Endothelial cell (in vitro differentiated cells): ENCODE measurements around the gene CDADC1. TPM values are rescaled to one million over a fixed set of nuclear protein-coding genes. Genes with fewer than 3 reads are reported as not detected.

Experiments used
- DNase-seq: peaks from one replicate; pipeline ENCODE4 v3.0.0; 2021; ENCODE audit warnings: low spot score
- H3K27ac Mint-ChIP-seq: one replicate; pipeline ENCODE4 v1.8.0; 2021; ENCODE audit warnings: mixed read lengths, inconsistent platforms; ENCODE audit not compliant: unreplicated experiment
- H3K27me3 Mint-ChIP-seq: one replicate; pipeline ENCODE4 v1.8.0; 2021; ENCODE audit warnings: mild to moderate bottlenecking, moderate library complexity, mixed read lengths, inconsistent platforms; ENCODE audit not compliant: unreplicated experiment
- H3K36me3 Mint-ChIP-seq: one replicate; pipeline ENCODE4 v1.8.0; 2021; ENCODE audit warnings: mild to moderate bottlenecking, low read depth, mixed read lengths, inconsistent platforms; ENCODE audit not compliant: unreplicated experiment
- H3K4me1 Mint-ChIP-seq: one replicate; pipeline ENCODE4 v1.8.0; 2021; ENCODE audit warnings: mild to moderate bottlenecking, mixed read lengths, inconsistent platforms; ENCODE audit not compliant: unreplicated experiment
- H3K4me3 Mint-ChIP-seq: one replicate; pipeline ENCODE4 v1.8.0; 2021; ENCODE audit warnings: mild to moderate bottlenecking, mixed read lengths, inconsistent platforms; ENCODE audit not compliant: unreplicated experiment
- H3K9me3 Mint-ChIP-seq: one replicate; pipeline ENCODE4 v1.8.0; 2021; ENCODE audit warnings: mixed read lengths, inconsistent platforms; ENCODE audit not compliant: unreplicated experiment
- total RNA-seq: library from RNA; stranded (reverse); fragmentation: NEBNext Ultra II Directional; extraction: Animal tissue kit (Norgen Biotek cat#: 25700); gene quantifications from one replicate; pipeline ENCODE4 v1.2.1, GENCODE V29; 2021; ENCODE audit not compliant: unreplicated experiment
- TF ChIP-seq, protein P1 (sequence below): fragments of 200-600 bp; sonication (generic); IDR thresholded peaks from one replicate; pipeline ENCODE4 v1.5.0; 2021; ENCODE audit warnings: antibody characterized with exemption; ENCODE audit not compliant: unreplicated experiment

CDADC1 gene
- total RNA-seq, 1 donor from 2014 or later, result 5.1 TPM

DNA sequence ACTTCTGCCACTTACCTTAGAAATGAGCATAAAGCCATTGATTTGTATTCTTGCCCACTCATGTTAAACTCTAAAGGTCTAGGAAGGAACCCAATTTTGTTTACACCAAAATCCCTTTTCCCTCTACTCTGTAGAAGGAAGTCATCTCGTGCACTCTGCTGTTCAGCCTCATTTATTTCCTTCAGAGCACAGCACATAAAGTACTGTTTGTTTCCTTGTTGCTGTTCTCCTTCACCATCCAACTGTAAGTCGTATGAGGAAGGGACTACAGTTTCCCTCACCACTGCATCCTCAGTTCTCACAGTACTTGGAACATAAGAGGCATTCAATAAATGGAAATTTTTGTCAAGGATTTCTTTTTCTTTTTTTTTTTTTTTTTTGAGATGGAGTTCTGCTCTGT, 24.6 kb downstream of the CDADC1 start:
- DNase-seq, result no peak
- no peaks in the 10 kb centered on the region for H3K27me3 Mint-ChIP-seq
- H3K4me1 Mint-ChIP-seq, result no peaks in the 10 kb centered on the region
- H3K4me3 Mint-ChIP-seq, result no peak overlapping the region
- TF ChIP-seq, protein P1, sequence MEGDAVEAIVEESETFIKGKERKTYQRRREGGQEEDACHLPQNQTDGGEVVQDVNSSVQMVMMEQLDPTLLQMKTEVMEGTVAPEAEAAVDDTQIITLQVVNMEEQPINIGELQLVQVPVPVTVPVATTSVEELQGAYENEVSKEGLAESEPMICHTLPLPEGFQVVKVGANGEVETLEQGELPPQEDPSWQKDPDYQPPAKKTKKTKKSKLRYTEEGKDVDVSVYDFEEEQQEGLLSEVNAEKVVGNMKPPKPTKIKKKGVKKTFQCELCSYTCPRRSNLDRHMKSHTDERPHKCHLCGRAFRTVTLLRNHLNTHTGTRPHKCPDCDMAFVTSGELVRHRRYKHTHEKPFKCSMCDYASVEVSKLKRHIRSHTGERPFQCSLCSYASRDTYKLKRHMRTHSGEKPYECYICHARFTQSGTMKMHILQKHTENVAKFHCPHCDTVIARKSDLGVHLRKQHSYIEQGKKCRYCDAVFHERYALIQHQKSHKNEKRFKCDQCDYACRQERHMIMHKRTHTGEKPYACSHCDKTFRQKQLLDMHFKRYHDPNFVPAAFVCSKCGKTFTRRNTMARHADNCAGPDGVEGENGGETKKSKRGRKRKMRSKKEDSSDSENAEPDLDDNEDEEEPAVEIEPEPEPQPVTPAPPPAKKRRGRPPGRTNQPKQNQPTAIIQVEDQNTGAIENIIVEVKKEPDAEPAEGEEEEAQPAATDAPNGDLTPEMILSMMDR, result no peak
- H3K9me3 Mint-ChIP-seq, result no peaks in the 10 kb centered on the region
- no peaks in the 10 kb centered on the region for H3K36me3 Mint-ChIP-seq
- no peak overlapping the region for H3K27ac Mint-ChIP-seq

DNA sequence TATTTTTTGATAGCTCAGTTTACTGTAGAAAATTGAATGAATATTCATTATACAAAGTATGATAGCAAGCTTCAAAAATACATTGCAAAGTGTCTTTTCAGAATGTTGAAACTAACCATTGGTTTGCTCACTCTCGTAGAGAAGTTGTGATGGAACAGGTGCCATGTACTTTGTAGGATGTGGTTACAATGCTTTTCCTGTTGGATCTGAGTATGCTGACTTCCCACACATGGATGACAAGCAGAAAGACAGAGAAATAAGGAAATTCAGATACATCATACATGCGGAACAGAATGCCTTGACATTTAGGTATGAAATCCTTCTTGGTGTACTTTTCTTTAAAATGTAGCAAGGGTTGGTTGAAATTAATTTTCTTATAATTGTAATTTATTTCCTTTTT, 30.5 kb downstream of the CDADC1 start:
- TF ChIP-seq, protein P1, result no peak
- Mint-ChIP-seq H3K27me3 (no peaks in the 10 kb centered on the region), H3K36me3 (no peaks in the 10 kb centered on the region), H3K9me3 (no peaks in the 10 kb centered on the region), H3K27ac (no peak overlapping the region), H3K4me1 (no peaks in the 10 kb centered on the region), H3K4me3 (no peak overlapping the region)
- DNase-seq, result no peak

DNA sequence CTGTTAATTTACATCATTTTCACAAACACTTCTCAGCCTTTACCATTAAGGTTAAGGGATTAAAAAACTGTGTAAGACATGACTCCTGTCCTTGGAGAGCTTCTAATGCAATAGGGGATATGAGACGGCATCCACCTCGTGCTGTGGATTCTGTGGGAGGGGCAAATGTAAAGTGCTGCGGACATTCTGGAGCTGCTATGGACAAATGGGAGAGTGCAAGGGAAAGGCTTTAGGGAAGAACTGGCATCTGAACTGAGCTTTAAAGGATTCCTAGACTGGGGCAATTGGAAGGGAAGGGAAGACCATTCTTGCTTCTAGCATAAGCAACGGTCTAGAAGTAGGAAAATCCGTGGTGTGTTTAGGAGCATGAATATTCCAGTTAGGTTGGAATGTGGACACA, 31.4 kb downstream of the CDADC1 start:
- no peaks in the 10 kb centered on the region for H3K27me3 Mint-ChIP-seq
- no peaks in the 10 kb centered on the region for H3K4me1 Mint-ChIP-seq
- H3K9me3 Mint-ChIP-seq, result no peaks in the 10 kb centered on the region
- DNase-seq, result no peak
- H3K4me3 Mint-ChIP-seq, result no peak overlapping the region
- no peaks in the 10 kb centered on the region for H3K36me3 Mint-ChIP-seq
- no peak overlapping the region for H3K27ac Mint-ChIP-seq
- TF ChIP-seq, protein P1, result no peak

DNA sequence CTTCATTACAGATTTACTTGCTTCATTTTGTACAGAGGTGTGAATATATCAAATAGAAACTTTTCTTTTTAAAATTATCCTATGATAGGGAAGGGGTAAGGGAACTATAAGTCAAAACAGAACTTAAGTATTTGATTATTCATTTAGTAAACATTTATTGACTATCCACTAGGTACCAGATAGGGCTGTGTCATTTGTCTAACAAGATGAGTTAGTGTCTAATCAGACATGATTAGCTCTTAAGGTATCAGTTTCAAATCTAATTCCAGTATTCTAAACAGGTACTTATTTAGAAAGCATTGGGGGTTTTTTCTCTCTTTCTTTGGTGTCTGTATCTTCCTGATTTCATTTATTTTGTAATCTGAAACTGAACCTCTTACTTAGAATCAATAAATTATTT, 32.2 kb downstream of the CDADC1 start:
- no peaks in the 10 kb centered on the region for H3K36me3 Mint-ChIP-seq
- no peak overlapping the region for H3K4me3 Mint-ChIP-seq
- TF ChIP-seq, protein P1, result no peak
- H3K27me3 Mint-ChIP-seq, result no peaks in the 10 kb centered on the region
- H3K27ac Mint-ChIP-seq, result no peak overlapping the region
- H3K4me1 Mint-ChIP-seq, result no peaks in the 10 kb centered on the region
- H3K9me3 Mint-ChIP-seq, result no peaks in the 10 kb centered on the region
- DNase-seq, result no peak

DNA sequence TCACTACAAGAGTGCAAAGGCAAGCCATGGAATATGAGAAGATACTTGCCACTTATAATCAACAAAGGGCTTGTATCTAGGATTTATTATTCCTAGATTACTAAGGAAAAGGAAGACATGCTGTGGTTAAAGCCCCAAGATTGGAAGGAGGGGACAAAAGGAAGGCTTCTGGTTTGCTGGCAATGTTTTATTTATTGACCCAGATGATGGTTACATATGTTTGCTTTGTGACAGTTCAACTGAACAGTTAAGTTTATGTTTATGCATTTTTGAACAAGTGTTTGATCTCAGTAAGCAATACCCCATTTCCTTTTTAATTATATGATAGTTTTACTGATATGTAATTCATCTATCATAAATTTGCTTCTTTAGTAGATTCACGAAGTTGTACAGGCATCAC, 40.3 kb downstream of the CDADC1 start:
- Mint-ChIP-seq H3K4me1 (no peaks in the 10 kb centered on the region), H3K27ac (no peak overlapping the region), H3K36me3 (no peaks in the 10 kb centered on the region), H3K27me3 (no peaks in the 10 kb centered on the region), H3K9me3 (no peaks in the 10 kb centered on the region), H3K4me3 (no peak overlapping the region)
- no peak for DNase-seq
- TF ChIP-seq, protein P1, result no peak
